ENCODE results near the gene SPRR2D. TPM values are rescaled to one million over a fixed set of nuclear protein-coding genes. Genes with fewer than 3 reads are reported as not detected.

The SPRR2D gene
- total and polyA plus RNA-seq, 2 of the 8 experiments (the other 6 are each of a cell fraction or from before 2014, with no cell fraction given): not detected

DNA sequence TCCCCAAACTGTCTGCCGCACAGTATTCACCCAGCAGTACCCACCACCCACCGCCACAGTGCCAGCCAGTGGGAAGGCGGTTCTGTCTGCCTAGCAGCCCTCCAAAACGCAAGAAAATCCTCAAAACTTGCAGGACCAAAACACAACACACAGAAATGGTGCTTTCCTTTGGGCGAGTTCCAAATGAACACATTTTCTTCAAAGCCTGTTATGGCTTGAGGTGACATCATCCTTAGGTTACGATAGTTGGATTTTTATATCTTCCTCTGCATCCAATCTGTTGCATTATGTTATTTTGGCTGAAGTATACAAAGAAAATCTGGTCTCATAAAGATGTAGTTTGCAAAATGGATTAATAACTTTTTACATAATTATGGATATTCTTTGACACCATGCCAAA, 47.7 kb downstream of the SPRR2D start (continued):
- TF ChIP-seq, protein P1, sequence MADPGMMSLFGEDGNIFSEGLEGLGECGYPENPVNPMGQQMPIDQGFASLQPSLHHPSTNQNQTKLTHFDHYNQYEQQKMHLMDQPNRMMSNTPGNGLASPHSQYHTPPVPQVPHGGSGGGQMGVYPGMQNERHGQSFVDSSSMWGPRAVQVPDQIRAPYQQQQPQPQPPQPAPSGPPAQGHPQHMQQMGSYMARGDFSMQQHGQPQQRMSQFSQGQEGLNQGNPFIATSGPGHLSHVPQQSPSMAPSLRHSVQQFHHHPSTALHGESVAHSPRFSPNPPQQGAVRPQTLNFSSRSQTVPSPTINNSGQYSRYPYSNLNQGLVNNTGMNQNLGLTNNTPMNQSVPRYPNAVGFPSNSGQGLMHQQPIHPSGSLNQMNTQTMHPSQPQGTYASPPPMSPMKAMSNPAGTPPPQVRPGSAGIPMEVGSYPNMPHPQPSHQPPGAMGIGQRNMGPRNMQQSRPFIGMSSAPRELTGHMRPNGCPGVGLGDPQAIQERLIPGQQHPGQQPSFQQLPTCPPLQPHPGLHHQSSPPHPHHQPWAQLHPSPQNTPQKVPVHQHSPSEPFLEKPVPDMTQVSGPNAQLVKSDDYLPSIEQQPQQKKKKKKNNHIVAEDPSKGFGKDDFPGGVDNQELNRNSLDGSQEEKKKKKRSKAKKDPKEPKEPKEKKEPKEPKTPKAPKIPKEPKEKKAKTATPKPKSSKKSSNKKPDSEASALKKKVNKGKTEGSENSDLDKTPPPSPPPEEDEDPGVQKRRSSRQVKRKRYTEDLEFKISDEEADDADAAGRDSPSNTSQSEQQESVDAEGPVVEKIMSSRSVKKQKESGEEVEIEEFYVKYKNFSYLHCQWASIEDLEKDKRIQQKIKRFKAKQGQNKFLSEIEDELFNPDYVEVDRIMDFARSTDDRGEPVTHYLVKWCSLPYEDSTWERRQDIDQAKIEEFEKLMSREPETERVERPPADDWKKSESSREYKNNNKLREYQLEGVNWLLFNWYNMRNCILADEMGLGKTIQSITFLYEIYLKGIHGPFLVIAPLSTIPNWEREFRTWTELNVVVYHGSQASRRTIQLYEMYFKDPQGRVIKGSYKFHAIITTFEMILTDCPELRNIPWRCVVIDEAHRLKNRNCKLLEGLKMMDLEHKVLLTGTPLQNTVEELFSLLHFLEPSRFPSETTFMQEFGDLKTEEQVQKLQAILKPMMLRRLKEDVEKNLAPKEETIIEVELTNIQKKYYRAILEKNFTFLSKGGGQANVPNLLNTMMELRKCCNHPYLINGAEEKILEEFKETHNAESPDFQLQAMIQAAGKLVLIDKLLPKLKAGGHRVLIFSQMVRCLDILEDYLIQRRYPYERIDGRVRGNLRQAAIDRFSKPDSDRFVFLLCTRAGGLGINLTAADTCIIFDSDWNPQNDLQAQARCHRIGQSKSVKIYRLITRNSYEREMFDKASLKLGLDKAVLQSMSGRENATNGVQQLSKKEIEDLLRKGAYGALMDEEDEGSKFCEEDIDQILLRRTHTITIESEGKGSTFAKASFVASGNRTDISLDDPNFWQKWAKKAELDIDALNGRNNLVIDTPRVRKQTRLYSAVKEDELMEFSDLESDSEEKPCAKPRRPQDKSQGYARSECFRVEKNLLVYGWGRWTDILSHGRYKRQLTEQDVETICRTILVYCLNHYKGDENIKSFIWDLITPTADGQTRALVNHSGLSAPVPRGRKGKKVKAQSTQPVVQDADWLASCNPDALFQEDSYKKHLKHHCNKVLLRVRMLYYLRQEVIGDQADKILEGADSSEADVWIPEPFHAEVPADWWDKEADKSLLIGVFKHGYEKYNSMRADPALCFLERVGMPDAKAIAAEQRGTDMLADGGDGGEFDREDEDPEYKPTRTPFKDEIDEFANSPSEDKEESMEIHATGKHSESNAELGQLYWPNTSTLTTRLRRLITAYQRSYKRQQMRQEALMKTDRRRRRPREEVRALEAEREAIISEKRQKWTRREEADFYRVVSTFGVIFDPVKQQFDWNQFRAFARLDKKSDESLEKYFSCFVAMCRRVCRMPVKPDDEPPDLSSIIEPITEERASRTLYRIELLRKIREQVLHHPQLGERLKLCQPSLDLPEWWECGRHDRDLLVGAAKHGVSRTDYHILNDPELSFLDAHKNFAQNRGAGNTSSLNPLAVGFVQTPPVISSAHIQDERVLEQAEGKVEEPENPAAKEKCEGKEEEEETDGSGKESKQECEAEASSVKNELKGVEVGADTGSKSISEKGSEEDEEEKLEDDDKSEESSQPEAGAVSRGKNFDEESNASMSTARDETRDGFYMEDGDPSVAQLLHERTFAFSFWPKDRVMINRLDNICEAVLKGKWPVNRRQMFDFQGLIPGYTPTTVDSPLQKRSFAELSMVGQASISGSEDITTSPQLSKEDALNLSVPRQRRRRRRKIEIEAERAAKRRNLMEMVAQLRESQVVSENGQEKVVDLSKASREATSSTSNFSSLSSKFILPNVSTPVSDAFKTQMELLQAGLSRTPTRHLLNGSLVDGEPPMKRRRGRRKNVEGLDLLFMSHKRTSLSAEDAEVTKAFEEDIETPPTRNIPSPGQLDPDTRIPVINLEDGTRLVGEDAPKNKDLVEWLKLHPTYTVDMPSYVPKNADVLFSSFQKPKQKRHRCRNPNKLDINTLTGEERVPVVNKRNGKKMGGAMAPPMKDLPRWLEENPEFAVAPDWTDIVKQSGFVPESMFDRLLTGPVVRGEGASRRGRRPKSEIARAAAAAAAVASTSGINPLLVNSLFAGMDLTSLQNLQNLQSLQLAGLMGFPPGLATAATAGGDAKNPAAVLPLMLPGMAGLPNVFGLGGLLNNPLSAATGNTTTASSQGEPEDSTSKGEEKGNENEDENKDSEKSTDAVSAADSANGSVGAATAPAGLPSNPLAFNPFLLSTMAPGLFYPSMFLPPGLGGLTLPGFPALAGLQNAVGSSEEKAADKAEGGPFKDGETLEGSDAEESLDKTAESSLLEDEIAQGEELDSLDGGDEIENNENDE (IDR thresholded peaks at IDR 0.05; ENCODE audit: insufficient replicate concordance, low read length): no peak
- TF ChIP-seq SP4 (IDR thresholded peaks at IDR 0.05; ENCODE audit: low read length) (no peak), BACH1 (IDR thresholded peaks at IDR 0.05; ENCODE audit: low read length) (no peak)
- TF ChIP-seq, protein P2, sequence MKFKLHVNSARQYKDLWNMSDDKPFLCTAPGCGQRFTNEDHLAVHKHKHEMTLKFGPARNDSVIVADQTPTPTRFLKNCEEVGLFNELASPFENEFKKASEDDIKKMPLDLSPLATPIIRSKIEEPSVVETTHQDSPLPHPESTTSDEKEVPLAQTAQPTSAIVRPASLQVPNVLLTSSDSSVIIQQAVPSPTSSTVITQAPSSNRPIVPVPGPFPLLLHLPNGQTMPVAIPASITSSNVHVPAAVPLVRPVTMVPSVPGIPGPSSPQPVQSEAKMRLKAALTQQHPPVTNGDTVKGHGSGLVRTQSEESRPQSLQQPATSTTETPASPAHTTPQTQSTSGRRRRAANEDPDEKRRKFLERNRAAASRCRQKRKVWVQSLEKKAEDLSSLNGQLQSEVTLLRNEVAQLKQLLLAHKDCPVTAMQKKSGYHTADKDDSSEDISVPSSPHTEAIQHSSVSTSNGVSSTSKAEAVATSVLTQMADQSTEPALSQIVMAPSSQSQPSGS (IDR thresholded peaks at IDR 0.05; ENCODE audit: low read length): no peak
